Measurements from ENCODE around the gene HPS5. TPM values are rescaled to one million over a fixed set of nuclear protein-coding genes. Genes with fewer than 3 reads are reported as not detected.
"Not testable (repeated sequence)": the region's sequence is repeated elsewhere in the genome, so short reads cannot be mapped to it uniquely, and the experiment has no call there.

HPS5 gene
- total RNA-seq, 1 donor from 2014 or later = 64.7 TPM

DNA sequence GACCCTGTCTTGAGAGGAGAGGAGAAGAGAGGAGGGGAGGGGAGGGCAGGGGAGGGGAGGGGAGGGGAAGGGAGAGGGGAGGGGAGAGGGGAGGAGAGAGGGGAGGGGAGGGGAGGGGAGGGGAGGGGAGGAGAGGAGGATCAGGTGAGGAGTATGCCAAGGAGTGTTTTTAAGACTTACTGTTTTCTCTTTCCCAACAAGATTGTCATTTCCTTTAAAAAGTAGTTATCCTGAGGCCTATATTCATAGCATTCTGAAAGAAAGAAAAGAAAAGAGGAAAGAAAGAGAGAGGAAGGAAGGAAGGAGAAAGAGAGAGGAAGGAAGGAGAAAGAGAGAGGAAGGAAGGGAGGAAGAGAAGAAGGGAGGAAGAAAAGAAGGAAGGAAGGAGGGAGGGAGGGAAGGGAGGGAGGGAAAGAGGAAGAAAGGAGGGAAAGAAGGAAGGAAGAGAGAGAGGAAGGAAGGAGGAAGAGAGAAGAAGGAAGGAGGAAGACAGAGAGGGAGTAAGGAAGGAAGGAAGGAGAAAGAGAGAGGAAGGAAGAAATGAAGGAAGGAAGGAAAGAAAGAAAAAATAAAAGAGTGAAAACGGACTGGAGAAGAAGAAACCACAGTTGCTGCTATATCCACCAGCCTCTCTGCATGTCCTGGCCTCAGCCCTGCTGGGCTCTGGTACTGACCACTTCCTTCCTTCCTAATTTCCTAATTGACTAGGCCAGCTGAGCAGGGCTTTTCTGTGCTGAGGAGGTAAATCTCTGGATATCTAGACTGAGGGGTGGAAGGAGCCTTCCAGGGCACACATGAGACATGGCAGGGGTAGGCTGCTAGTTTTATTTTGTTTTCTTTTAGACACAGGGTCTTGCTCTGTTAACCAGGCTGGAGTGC lies 57.0 kb downstream of the HPS5 start:
- Histone ChIP-seq H3K9ac (ENCODE audit: low read depth in 1 of 3, low read length in 3 of 3) (no peak overlapping the region), H3K27me3 (ENCODE audit: control insufficient read depth in 3 of 3, insufficient read depth in 3 of 3, low read length in 3 of 3) (peaks cover 0 to 2% (median 0%) of the 10 kb centered on the region in 3 donors), H3K36me3 (ENCODE audit: control insufficient read depth in 3 of 3, insufficient read depth in 3 of 3, low read length in 3 of 3) (no peaks in the 10 kb centered on the region), H3K4me3 (ENCODE audit: low read length in 3 of 3) (no peak overlapping the region), H3K9me3 (ENCODE audit: control insufficient read depth in 3 of 3, low read length in 3 of 3) (no peaks in the 10 kb centered on the region), H3K27ac (ENCODE audit: low read depth, low read length) (no peak overlapping the region), H3K4me1 (ENCODE audit: control insufficient read depth in 3 of 3, insufficient read depth in 3 of 3, low read length in 3 of 3) (no peaks in the 10 kb centered on the region)

DNA sequence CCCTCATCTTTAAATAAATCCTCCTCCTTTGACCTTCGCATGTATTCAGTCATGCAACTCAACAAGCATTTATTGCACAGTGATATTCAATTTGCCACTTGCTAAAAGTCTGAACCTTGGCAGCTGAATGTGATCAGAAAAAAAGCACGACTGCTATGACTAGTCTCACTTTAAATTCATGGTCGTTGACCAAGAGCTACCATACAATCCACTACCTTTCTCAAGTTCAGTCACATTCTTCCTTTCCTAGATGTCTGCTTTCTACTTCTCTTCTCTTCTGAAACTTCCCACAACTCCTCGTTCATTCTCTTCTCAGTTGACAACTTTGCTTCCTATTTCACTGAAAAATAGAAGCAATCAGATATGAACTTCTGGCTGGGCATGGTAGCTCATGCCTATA lies 57.9 kb downstream of the HPS5 start:
- Histone ChIP-seq H3K36me3 (ENCODE audit: control insufficient read depth in 3 of 3, insufficient read depth in 3 of 3, low read length in 3 of 3) (no peaks in the 10 kb centered on the region), H3K4me3 (ENCODE audit: low read length in 3 of 3) (no peak overlapping the region), H3K27ac (ENCODE audit: low read depth, low read length) (no peak overlapping the region), H3K9ac (ENCODE audit: low read depth in 1 of 3, low read length in 3 of 3) (no peak overlapping the region), H3K4me1 (ENCODE audit: control insufficient read depth in 3 of 3, insufficient read depth in 3 of 3, low read length in 3 of 3) (no peaks in the 10 kb centered on the region), H3K9me3 (ENCODE audit: control insufficient read depth in 3 of 3, low read length in 3 of 3) (no peaks in the 10 kb centered on the region), H3K27me3 (ENCODE audit: control insufficient read depth in 3 of 3, insufficient read depth in 3 of 3, low read length in 3 of 3) (peaks cover 0 to 2% (median 0%) of the 10 kb centered on the region in 3 donors)

DNA sequence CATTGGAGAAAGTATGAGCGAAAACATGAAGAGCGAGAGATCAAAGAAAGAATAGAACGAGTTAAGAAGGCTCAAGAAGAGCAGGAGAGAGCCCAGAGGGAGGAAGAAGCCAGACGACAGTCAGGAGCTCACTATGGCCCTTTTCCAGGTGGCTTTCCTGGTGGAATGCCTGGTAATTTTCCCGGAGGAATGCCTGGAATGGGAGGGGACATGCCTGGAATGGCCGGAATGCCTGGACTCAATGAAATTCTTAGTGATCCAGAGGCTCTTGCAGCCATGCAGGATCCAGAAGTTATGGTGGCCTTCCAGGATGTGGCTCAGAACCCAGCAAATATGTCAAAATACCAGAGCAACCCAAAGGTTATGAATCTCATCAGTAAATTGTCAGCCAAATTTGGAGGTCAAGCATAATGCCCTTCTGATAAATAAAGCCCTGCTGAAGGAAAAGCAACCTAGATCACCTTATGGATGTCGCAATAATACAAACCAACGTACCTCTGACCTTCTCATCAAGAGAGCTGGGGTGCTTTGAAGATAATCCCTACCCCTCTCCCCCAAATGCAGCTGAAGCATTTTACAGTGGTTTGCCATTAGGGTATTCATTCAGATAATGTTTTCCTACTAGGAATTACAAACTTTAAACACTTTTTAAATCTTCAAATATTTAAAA lies 59.1 kb downstream of the HPS5 start:
- H3K27me3 ChIP-seq (ENCODE audit: control insufficient read depth in 3 of 3, insufficient read depth in 3 of 3, low read length in 3 of 3); H3K4me1 ChIP-seq (ENCODE audit: control insufficient read depth in 3 of 3, insufficient read depth in 3 of 3, low read length in 3 of 3); H3K27ac ChIP-seq (ENCODE audit: low read depth, low read length); H3K4me3 ChIP-seq (ENCODE audit: low read length in 3 of 3); H3K36me3 ChIP-seq (ENCODE audit: control insufficient read depth in 3 of 3, insufficient read depth in 3 of 3, low read length in 3 of 3); H3K9ac ChIP-seq (ENCODE audit: low read depth in 1 of 3, low read length in 3 of 3); H3K9me3 ChIP-seq (ENCODE audit: control insufficient read depth in 3 of 3, low read length in 3 of 3): not testable (repeated sequence)

DNA sequence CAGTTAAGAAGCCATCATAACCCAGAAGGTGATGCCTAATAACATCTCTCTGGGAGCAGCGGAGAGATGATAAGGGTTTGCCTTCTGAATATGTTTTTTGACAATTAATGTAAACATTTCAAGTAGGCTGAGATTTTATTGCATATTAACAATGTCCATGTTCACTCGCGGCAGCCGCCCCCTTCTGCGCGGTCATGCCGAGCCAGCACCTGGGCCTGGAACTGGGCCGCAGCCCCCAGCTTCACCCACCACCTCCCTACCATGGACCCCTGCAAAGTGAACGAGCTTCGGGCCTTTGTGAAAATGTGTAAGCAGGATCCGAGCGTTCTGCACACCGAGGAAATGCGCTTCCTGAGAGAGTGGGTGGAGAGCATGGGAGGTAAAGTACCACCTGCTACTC lies 60.2 kb downstream of the HPS5 start:
- Histone ChIP-seq H3K27me3 (ENCODE audit: control insufficient read depth in 3 of 3, insufficient read depth in 3 of 3, low read length in 3 of 3) (peaks cover 0 to 2% (median 0%) of the 10 kb centered on the region in 3 donors), H3K27ac (ENCODE audit: low read depth, low read length) (no peak overlapping the region), H3K9ac (ENCODE audit: low read depth in 1 of 3, low read length in 3 of 3) (no peak overlapping the region), H3K4me1 (ENCODE audit: control insufficient read depth in 3 of 3, insufficient read depth in 3 of 3, low read length in 3 of 3) (no peaks in the 10 kb centered on the region), H3K9me3 (ENCODE audit: control insufficient read depth in 3 of 3, low read length in 3 of 3) (no peaks in the 10 kb centered on the region), H3K36me3 (ENCODE audit: control insufficient read depth in 3 of 3, insufficient read depth in 3 of 3, low read length in 3 of 3) (no peaks in the 10 kb centered on the region), H3K4me3 (ENCODE audit: low read length in 3 of 3) (no peak overlapping the region)

DNA sequence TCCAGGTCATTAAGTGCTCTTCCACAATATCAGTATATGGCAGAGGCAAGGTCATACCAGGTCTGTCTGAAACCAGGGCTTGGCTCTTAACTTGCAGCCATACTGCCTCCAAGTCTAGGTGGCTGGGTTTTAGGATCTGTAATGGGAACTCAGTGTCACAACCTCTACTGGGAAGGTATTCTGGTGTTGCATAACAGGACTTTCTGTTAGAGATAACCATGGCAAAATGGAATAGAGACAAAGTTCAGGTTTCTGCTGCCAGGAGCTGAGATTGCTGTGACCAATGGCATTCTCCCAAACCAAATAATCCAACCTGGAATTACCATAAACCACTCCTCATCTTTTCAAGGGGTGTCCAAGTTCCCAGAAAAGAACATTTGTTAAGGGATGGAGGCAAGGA lies 62.7 kb downstream of the HPS5 start:
- H3K27ac ChIP-seq (ENCODE audit: low read depth, low read length) = no peak overlapping the region
- no peaks in the 10 kb centered on the region for H3K9me3 ChIP-seq (ENCODE audit: control insufficient read depth in 3 of 3, low read length in 3 of 3)

DNA sequence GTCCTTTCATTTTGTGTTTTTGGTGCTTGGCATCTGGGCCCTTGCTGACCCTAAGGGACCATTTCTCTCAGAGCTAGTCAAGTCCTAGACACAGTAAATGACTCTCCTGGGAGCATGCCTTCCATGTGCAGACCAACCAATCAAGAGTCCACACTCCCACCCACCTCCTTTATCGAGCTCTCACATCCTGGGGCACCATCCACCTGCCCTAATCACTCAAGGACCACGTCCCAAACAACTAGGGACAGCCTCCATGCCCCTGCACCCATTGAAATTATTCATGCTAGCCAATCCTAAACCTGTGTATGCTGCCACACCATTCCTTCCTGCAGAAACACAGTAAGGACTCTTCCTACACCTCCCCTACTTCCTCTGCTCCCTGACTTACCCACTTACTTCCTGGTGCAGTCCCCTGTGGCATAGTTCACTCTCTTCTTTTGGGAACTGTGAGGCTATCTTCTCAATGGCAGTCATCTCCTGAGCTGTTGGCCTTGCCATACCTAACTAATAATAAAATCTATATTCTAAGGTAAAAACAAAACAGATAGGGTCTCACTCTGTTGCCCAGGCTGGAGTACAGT lies 67.1 kb downstream of the HPS5 start:
- peaks cover 0 to 3% (median 0%) of the 10 kb centered on the region in 3 donors for H3K27me3 ChIP-seq (ENCODE audit: control insufficient read depth in 3 of 3, insufficient read depth in 3 of 3, low read length in 3 of 3)
- H3K9ac ChIP-seq (ENCODE audit: low read depth in 1 of 3, low read length in 3 of 3) = no peak overlapping the region
- no peak overlapping the region for H3K27ac ChIP-seq (ENCODE audit: low read depth, low read length)

More for the DNA sequence above, 62.7 kb downstream of the HPS5 start:
- Histone ChIP-seq H3K9ac (ENCODE audit: low read depth in 1 of 3, low read length in 3 of 3) (no peak overlapping the region), H3K4me1 (ENCODE audit: control insufficient read depth in 3 of 3, insufficient read depth in 3 of 3, low read length in 3 of 3) (no peaks in the 10 kb centered on the region), H3K27me3 (ENCODE audit: control insufficient read depth in 3 of 3, insufficient read depth in 3 of 3, low read length in 3 of 3) (peaks cover 0 to 4% (median 0%) of the 10 kb centered on the region in 3 donors), H3K4me3 (ENCODE audit: low read length in 3 of 3) (no peak overlapping the region), H3K36me3 (ENCODE audit: control insufficient read depth in 3 of 3, insufficient read depth in 3 of 3, low read length in 3 of 3) (no peaks in the 10 kb centered on the region)

DNA sequence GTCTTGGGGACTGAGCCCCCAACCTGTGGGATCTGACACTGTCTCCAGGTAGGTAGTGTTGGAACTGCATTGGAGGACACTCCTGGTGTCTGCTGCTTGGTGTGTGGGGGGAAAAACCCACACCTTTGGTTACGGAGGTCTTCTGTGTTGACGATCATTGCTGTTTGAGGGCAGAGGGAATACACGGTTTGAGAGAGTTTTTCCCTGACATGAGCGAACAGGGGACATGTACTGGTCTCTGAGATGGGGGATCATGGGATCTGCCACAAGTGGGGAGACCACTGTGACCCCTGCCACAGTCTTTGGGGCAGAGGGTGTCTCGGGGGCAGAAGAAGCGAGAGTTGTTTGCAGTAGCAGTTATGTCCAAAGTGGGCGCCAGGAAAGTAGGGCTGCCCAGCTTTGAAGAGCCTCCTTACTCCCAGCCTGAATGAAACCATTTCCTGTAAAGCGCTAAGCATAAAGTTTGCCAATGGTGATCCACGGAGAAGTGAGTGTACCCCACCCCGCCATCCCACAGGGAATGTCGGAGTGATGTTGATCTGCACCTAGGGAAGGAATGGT lies 68.1 kb downstream of the HPS5 start:
- no peak overlapping the region for H3K9ac ChIP-seq (ENCODE audit: low read depth in 1 of 3, low read length in 3 of 3)
- H3K4me3 ChIP-seq (ENCODE audit: low read length in 3 of 3) = no peak overlapping the region
- H3K4me1 ChIP-seq (ENCODE audit: control insufficient read depth in 3 of 3, insufficient read depth in 3 of 3, low read length in 3 of 3) = peaks cover 0 to under 1% (median 0%) of the 10 kb centered on the region in 3 donors

More for the DNA sequence above, 67.1 kb downstream of the HPS5 start:
- Histone ChIP-seq H3K4me1 (ENCODE audit: control insufficient read depth in 3 of 3, insufficient read depth in 3 of 3, low read length in 3 of 3) (no peaks in the 10 kb centered on the region), H3K36me3 (ENCODE audit: control insufficient read depth in 3 of 3, insufficient read depth in 3 of 3, low read length in 3 of 3) (no peaks in the 10 kb centered on the region), H3K9me3 (ENCODE audit: control insufficient read depth in 3 of 3, low read length in 3 of 3) (no peaks in the 10 kb centered on the region), H3K4me3 (ENCODE audit: low read length in 3 of 3) (no peak overlapping the region)

DNA sequence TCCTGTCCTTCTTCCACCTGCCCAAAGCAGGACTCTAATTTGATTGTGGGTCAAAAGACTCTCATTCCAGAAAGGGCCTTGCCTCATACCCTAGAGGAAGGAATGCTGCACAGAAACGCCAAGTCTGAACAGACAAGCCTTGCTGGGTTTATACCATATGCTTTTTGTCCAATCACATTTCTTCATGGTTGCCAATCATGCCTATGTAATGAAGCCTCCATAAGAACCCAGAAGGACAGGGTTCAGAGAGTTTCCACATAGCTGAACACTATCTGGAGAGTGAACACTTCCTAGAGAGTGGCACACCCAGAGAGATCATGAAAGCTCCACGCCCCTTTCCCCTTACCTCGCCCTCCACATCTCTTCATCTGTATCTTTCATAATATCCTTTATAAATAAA lies 68.7 kb downstream of the HPS5 start:
- Histone ChIP-seq H3K4me3 (ENCODE audit: low read length in 3 of 3) (no peak overlapping the region), H3K9ac (ENCODE audit: low read depth in 1 of 3, low read length in 3 of 3) (no peak overlapping the region), H3K27ac (ENCODE audit: low read depth, low read length) (no peak overlapping the region), H3K9me3 (ENCODE audit: control insufficient read depth in 3 of 3, low read length in 3 of 3) (no peaks in the 10 kb centered on the region), H3K36me3 (ENCODE audit: control insufficient read depth in 3 of 3, insufficient read depth in 3 of 3, low read length in 3 of 3) (no peaks in the 10 kb centered on the region), H3K4me1 (ENCODE audit: control insufficient read depth in 3 of 3, insufficient read depth in 3 of 3, low read length in 3 of 3) (peaks cover 2 to 5% (median 4%) of the 10 kb centered on the region in 3 donors), H3K27me3 (ENCODE audit: control insufficient read depth in 3 of 3, insufficient read depth in 3 of 3, low read length in 3 of 3) (peaks cover 0 to 3% (median 0%) of the 10 kb centered on the region in 3 donors)

More for the DNA sequence above, 68.1 kb downstream of the HPS5 start:
- Histone ChIP-seq H3K36me3 (ENCODE audit: control insufficient read depth in 3 of 3, insufficient read depth in 3 of 3, low read length in 3 of 3) (no peaks in the 10 kb centered on the region), H3K9me3 (ENCODE audit: control insufficient read depth in 3 of 3, low read length in 3 of 3) (no peaks in the 10 kb centered on the region), H3K27ac (ENCODE audit: low read depth, low read length) (no peak overlapping the region), H3K27me3 (ENCODE audit: control insufficient read depth in 3 of 3, insufficient read depth in 3 of 3, low read length in 3 of 3) (peaks cover 0 to 3% (median 0%) of the 10 kb centered on the region in 3 donors)

DNA sequence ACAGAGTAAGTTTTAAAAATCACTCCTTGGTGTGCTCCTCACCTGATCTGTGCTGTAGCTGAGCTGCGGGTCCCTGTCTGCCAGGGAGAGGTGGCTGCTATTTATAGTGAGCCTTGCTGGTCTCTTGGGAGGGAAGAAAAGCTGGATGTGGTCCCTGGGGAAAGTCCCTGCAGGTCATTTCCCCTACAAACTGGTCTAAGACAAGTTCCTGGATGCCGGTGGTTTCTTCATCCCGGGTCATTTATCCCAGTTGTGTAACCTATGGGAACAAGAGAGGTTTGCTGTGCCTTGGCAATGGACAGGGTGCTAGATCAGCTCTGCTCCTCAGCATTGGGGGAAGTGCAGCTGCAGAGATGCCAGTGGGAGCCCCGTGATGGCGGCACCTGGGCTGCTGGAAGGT lies 73.4 kb downstream of the HPS5 start, which contains the start of gene SAA2:
TSS of gene SAA2 (minus strand) at position 108 of the 400 bp plus-strand sequence. CDS start 657 bp downstream, outside the sequence.
- Histone ChIP-seq H3K4me3 (ENCODE audit: low read length in 3 of 3) (no peak within 1 kb of the TSS), H3K9ac (ENCODE audit: low read depth in 1 of 3, low read length in 3 of 3) (no peak within 1 kb of the TSS), H3K27me3 (ENCODE audit: control insufficient read depth in 3 of 3, insufficient read depth in 3 of 3, low read length in 3 of 3) (no peaks in the 10 kb centered on the region), H3K36me3 (ENCODE audit: control insufficient read depth in 3 of 3, insufficient read depth in 3 of 3, low read length in 3 of 3) (no peaks in the 10 kb centered on the region), H3K9me3 (ENCODE audit: control insufficient read depth in 3 of 3, low read length in 3 of 3) (no peaks in the 10 kb centered on the region), H3K27ac (ENCODE audit: low read depth, low read length) (no peak within 1 kb of the TSS), H3K4me1 (ENCODE audit: control insufficient read depth in 3 of 3, insufficient read depth in 3 of 3, low read length in 3 of 3) (peaks cover 2 to 5% (median 4%) of the 10 kb centered on the region in 3 donors)

Measured in skeletal muscle tissue (tissue), 4 donors.